IMR-90 (cell line): ENCODE results near the gene MYORG. TPM values are rescaled to one million over a fixed set of nuclear protein-coding genes. Genes with fewer than 3 reads are reported as not detected.
"Not testable (repeated sequence)": the region's sequence is repeated elsewhere in the genome, so short reads cannot be mapped to it uniquely, and the experiment has no call there.

Source experiments
- ATAC-seq: fragments of 200-7000 bp; cut with Tn5 transposase; 2 replicates; pipeline ENCODE4 v1.9.1; 2020; ENCODE audit warnings: low read depth, mild to moderate bottlenecking, moderate library complexity
- BruUV-seq: library from RNA; stranded (reverse); fragments of 400-500 nt; replicated peaks from 2 replicates; lab custom pipeline; 2021; lab: Mats Ljungman, UMichigan
- CTCF ChIA-PET: fragments of 300-600 bp; formaldehyde crosslinking; extraction: SDS; loops from one replicate; lab custom pipeline; 2021; ENCODE audit warnings: antibody characterized with exemption; lab: Yijun Ruan, JAX
- POLR2A ChIA-PET: fragments of 300-600 bp; sonication (Branson Sonifier 250); formaldehyde crosslinking; loops from one replicate; lab custom pipeline; 2022; ENCODE audit warnings: antibody characterized with exemption; ENCODE audit not compliant: unreplicated experiment; lab: Charles Lee
- DNase-seq: peaks from one replicate; pipeline ENCODE4 v3.0.0; 2013
- H2AFZ ChIP-seq: replicated peaks from 2 replicates; pipeline ENCODE3; 2013; ENCODE audit warnings: low read length, mild to moderate bottlenecking; ENCODE audit not compliant: poor library complexity
- H2AK5ac ChIP-seq: 2 replicates; pipeline ENCODE4 v1.6.1; 2013; ENCODE audit warnings: low read depth, low read length, inconsistent platforms
- H2AK9ac ChIP-seq: replicated peaks from 2 replicates; pipeline ENCODE3; 2013; ENCODE audit warnings: mild to moderate bottlenecking, low read depth, low read length, moderate library complexity; ENCODE audit not compliant: poor library complexity
- H2BK120ac ChIP-seq: 2 replicates; pipeline ENCODE4 v1.6.1; 2013; ENCODE audit warnings: low read depth, low read length, inconsistent platforms
- H2BK15ac ChIP-seq: 3 replicates; pipeline ENCODE4 v1.6.1; 2013; ENCODE audit warnings: low read depth, low read length, inconsistent platforms
- H2BK20ac ChIP-seq: 2 replicates; pipeline ENCODE4 v1.6.1; 2013; ENCODE audit warnings: low read depth, mild to moderate bottlenecking, inconsistent platforms, low read length, moderate library complexity
- H2BK5ac ChIP-seq: 2 replicates; pipeline ENCODE4 v1.6.1; 2013; ENCODE audit warnings: mild to moderate bottlenecking, low read depth, low read length, inconsistent platforms; ENCODE audit not compliant: poor library complexity, severe bottlenecking
- H3K14ac ChIP-seq: replicated peaks from 2 replicates; pipeline ENCODE4 v1.6.1; 2013; ENCODE audit warnings: low read depth, low read length, inconsistent platforms
- H3K18ac ChIP-seq: 2 replicates; pipeline ENCODE4 v1.6.1; 2013; ENCODE audit warnings: low read depth, low read length, control low read depth
- H3K23ac ChIP-seq: 2 replicates; pipeline ENCODE4 v1.6.1; 2013; ENCODE audit warnings: low read depth, low read length, inconsistent platforms
- H3K27ac ChIP-seq: 2 replicates; pipeline ENCODE4 v1.5.1; 2013; ENCODE audit warnings: mild to moderate bottlenecking, control low read depth, low read length; ENCODE audit not compliant: insufficient read depth
- H3K27me3 ChIP-seq: 2 replicates; pipeline ENCODE4 v1.6.1; 2013; ENCODE audit warnings: low read length; ENCODE audit not compliant: control insufficient read depth, insufficient read depth
- H3K36me3 ChIP-seq: 2 replicates; pipeline ENCODE4 v1.6.1; 2013; ENCODE audit warnings: low read length, mixed read lengths; ENCODE audit not compliant: control insufficient read depth, insufficient read depth
- H3K4ac ChIP-seq: 2 replicates; pipeline ENCODE4 v1.6.1; 2013; ENCODE audit warnings: low read depth, low read length, inconsistent platforms
- H3K4me1 ChIP-seq: 2 replicates; pipeline ENCODE4 v1.6.1; 2013; ENCODE audit warnings: low read length, mixed read lengths; ENCODE audit not compliant: control insufficient read depth, insufficient read depth
- H3K4me2 ChIP-seq: 2 replicates; pipeline ENCODE4 v1.6.1; 2013; ENCODE audit warnings: low read depth, mild to moderate bottlenecking, control low read depth, low read length, moderate library complexity
- H3K4me3 ChIP-seq: 2 replicates; pipeline ENCODE4 v1.5.1; 2013; ENCODE audit warnings: low read depth, mild to moderate bottlenecking, control low read depth, low read length, moderate library complexity; ENCODE audit not compliant: insufficient read depth
- H3K56ac ChIP-seq: 2 replicates; pipeline ENCODE4 v1.6.1; 2013; ENCODE audit warnings: low read length, inconsistent platforms; ENCODE audit not compliant: insufficient read depth; ENCODE audit errors: extremely low read depth
- H3K79me1 ChIP-seq, 2 experiments: 2 replicates each; pipeline ENCODE4 v1.6.1; 2013; ENCODE audit warnings: low read length in 2 of 2, inconsistent platforms in 1 of 2, low read depth in 1 of 2
- H3K9ac ChIP-seq: 2 replicates; pipeline ENCODE4 v1.6.1; 2013; ENCODE audit warnings: low read depth, low read length, control low read depth
- H3K9me1 ChIP-seq: 2 replicates; pipeline ENCODE4 v1.6.1; 2013; ENCODE audit warnings: low read length, inconsistent platforms; ENCODE audit not compliant: insufficient read depth
- H3K9me3 ChIP-seq: 2 replicates; pipeline ENCODE4 v1.6.1; 2013; ENCODE audit warnings: low read length; ENCODE audit not compliant: control insufficient read depth, insufficient read depth
- H4K20me1 ChIP-seq: 2 replicates; pipeline ENCODE4 v1.6.1; 2013; ENCODE audit warnings: low read length, inconsistent platforms; ENCODE audit not compliant: insufficient read depth
- H4K5ac ChIP-seq: 2 replicates; pipeline ENCODE4 v1.6.1; 2013; ENCODE audit warnings: mild to moderate bottlenecking, low read depth, low read length, control low read depth
- H4K8ac ChIP-seq, 2 experiments: 2 replicates each; pipeline ENCODE4 v1.6.1; 2013; ENCODE audit warnings: low read depth in 2 of 2, low read length in 2 of 2, control low read depth in 1 of 2, inconsistent platforms in 1 of 2
- H4K91ac ChIP-seq: 2 replicates; pipeline ENCODE4 v1.6.1; 2013; ENCODE audit warnings: low read depth, low read length, inconsistent platforms; ENCODE audit not compliant: insufficient read depth
- WGBS, 2 experiments: methylation state at CpG; one replicate each; pipeline versions ENCODE4 v1.1.5 to v1.1.7; 2013; ENCODE audit warnings: missing lambda C conversion rate in 2 of 2; ENCODE audit not compliant: insufficient read length in 1 of 2; ENCODE audit errors: extremely low coverage in 2 of 2; 5-methylcytosine and 5-hydroxymethylcytosine counted together
- dilution Hi-C: fragments of 300-500 bp; cut with HindIII; formaldehyde crosslinking; loops from one replicate; pipeline ENCODE4 v1.14.3; 2018; ENCODE audit warnings: low sequenced_read_pairs; ENCODE audit not compliant: unreplicated experiment
- in situ Hi-C: fragments of 300-500 bp; cut with MboI; formaldehyde crosslinking; loops from 3 replicates; pipeline ENCODE4 v1.14.3; 2019; ENCODE audit warnings: low sequenced_read_pairs, inconsistent platforms, mixed read lengths
- intact Hi-C: fragments of 100-400 bp; cut with micrococcal nuclease; formaldehyde crosslinking; loops from 2 replicates; pipeline ENCODE4 v1.10.0; 2022
- polyA plus RNA-seq, 3 experiments: library from polyadenylated mRNA; depleted of rRNA; stranded (reverse); fragments of >200 nt; gene quantifications; 2 replicates each; pipeline ENCODE4 v1.2.3, GENCODE V29; 2012; ENCODE audit warnings: low replicate concordance in 1 of 3
- total RNA-seq: library from RNA; depleted of rRNA; stranded (reverse); fragments of >200 nt; gene quantifications from 2 replicates; pipeline ENCODE4 v1.2.3, GENCODE V29; 2012

MYORG gene
- total and polyA plus RNA-seq, 2 of the 4 experiments (the other 2 are of a cell fraction), result 0.36 to 0.60 TPM

GRCh38 chr9:34352957-34353356 is 23.7 kb downstream of the MYORG start:
- H3K23ac ChIP-seq, H2AK5ac ChIP-seq, H3K9ac ChIP-seq, H4K20me1 ChIP-seq, H3K4me1 ChIP-seq, H2AFZ ChIP-seq, H3K4me2 ChIP-seq, H2BK5ac ChIP-seq, H3K18ac ChIP-seq, H2BK15ac ChIP-seq, H2BK120ac ChIP-seq, intact Hi-C loops, H3K9me3 ChIP-seq, ATAC-seq, H3K9me1 ChIP-seq, H3K4ac ChIP-seq, H3K27ac ChIP-seq, POLR2A ChIA-PET, CTCF ChIA-PET, BruUV-seq, H4K8ac ChIP-seq, H3K79me1 ChIP-seq, H2AK9ac ChIP-seq, H3K4me3 ChIP-seq, dilution Hi-C loops, H3K14ac ChIP-seq, H2BK20ac ChIP-seq, H4K5ac ChIP-seq, H3K56ac ChIP-seq, H3K27me3 ChIP-seq, H3K36me3 ChIP-seq, in situ Hi-C loops, DNase-seq, H4K91ac ChIP-seq: not testable (repeated sequence)
- WGBS, 2 experiments, result 100% methylated on average over 1 of the region's 1 CpG; no CpG with 5 or more reads in 1 of the 2 experiments

GRCh38 chr9:34352122-34352652 is 24.5 kb downstream of the MYORG start:
- H3K14ac ChIP-seq, H3K4me3 ChIP-seq, DNase-seq, BruUV-seq, H3K56ac ChIP-seq, H2AK5ac ChIP-seq, H2BK20ac ChIP-seq, H3K4me2 ChIP-seq, H2BK120ac ChIP-seq, H4K5ac ChIP-seq, POLR2A ChIA-PET, H3K9me3 ChIP-seq, H3K4ac ChIP-seq, H2AK9ac ChIP-seq, intact Hi-C loops, H3K36me3 ChIP-seq, H4K8ac ChIP-seq, in situ Hi-C loops, H4K20me1 ChIP-seq, H2BK5ac ChIP-seq, ATAC-seq, H2AFZ ChIP-seq, dilution Hi-C loops, H3K79me1 ChIP-seq, H4K91ac ChIP-seq, H3K23ac ChIP-seq, H2BK15ac ChIP-seq, H3K27ac ChIP-seq, H3K9ac ChIP-seq, H3K9me1 ChIP-seq, H3K4me1 ChIP-seq, H3K18ac ChIP-seq, H3K27me3 ChIP-seq: not testable (repeated sequence)
- no CpG with 5 or more reads among the region's 7 CpGs for whole genome bisulfite sequencing, 2 experiments
- CTCF ChIA-PET, result interaction anchor here (0.7 kb wide), 1 partner anchor 265 kb away, joined by 6 read pairs; no protein-coding TSS in a partner anchor
